Amygdala (tissue), 56 donors: ENCODE data around the gene UXS1.
"Not testable (repeated sequence)": the region's sequence is repeated elsewhere in the genome, so short reads cannot be mapped to it uniquely, and the experiment has no call there.

Source experiments
- DNase-seq, 56 donors: peaks; one replicate each; lab custom pipeline; 2025; lab: John Stamatoyannopoulos, UW

UXS1 gene

GRCh38 chr2:106137731-106138521 is 56.2 kb downstream of the UXS1 start:
- no peak for DNase-seq

GRCh38 chr2:106131192-106131591 is 62.9 kb downstream of the UXS1 start:
- not testable (repeated sequence) for DNase-seq

DNA sequence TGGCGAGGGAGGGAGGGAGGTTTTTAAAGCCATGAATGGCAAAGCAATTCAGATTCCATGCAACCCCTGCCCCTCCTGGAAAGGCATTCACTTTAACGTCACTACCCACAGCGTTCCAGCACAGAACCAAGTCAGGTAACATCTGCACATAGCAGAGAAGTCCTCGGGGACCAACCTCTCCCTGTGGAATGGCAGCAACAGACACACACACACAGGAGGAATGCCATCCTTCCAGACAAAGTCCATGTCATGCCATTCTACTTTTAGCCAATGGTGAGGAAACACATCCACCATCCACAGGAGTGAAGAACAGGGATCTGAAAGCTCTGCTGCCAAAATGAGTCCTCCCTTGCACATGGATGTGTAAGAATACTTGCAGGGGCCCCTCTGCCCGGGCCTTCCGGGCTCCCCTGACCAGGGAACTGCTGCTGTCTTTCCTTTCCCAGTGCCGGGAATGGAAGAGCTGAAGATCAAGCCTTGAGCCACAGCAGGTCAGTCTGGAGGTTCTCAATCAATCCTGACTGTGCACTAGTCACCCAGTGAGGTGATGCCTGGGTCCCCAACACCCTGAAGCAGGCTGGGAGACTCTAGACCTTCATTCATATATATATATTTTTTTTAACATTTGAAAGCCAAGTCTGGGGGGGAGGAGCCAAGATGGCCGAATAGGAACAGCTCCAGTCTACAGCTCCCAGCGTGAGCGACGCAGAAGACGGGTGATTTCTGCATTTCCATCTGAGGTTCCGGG is 63.7 kb downstream of the UXS1 start:
- DNase-seq, result no peak

GRCh38 chr2:106129592-106129991 is 64.5 kb downstream of the UXS1 start:
- DNase-seq, result no peak

DNA sequence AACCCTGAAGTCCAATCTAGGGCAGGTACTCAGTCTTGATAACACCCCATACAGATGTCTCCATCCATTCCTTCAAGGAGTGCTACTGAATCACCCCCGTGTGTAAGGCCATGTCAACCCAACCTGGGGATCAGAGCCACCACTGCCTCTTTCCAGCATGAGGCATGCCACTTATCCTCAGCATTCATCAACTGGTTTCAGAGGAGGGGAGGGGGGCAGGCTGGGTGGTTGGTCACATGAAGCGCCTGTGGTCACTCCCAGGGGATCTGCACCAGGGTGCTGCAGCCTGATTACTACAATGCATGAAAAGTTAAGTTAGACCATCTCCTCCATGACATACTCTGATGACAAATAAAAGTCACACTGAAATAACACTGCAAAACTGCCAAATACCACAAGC is 65.0 kb downstream of the UXS1 start:
- DNase-seq, result no peak

- DNase-seq, result no peak
Observed at GRCh38 chr2:106127776-106128268, 66.3 kb downstream of the UXS1 start.

- DNase-seq, result no peak
Observed at GRCh38 chr2:106127282-106127771, 66.8 kb downstream of the UXS1 start.

DNA sequence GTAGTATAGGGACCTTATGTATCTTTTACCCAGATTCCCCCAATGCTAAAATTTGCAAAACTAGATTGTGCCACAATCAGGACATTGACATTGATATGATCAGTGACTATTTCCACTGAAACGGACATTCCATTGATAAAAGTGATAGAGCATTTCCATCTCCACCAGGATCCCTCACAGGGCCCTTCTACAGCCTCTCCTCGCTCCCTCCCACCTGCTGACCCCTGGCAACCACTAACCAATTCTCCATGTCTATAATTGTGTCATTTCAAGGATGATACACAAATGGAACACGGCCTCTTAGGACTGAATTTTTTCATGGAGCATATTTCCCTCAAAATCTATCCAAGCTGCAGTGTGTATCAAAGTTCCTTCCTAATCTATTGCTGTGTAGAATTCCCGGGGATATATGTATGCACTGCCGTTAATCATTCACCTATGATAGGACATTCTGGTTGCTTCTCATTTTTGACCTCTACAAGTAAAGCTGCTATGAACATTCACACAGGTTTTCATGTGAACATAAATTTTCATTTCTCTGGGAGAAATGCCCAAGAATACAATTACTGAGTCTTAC is 67.3 kb downstream of the UXS1 start:
- DNase-seq, result no peak

- DNase-seq, result no peak
Observed at GRCh38 chr2:106126295-106126694, 67.8 kb downstream of the UXS1 start.

DNA sequence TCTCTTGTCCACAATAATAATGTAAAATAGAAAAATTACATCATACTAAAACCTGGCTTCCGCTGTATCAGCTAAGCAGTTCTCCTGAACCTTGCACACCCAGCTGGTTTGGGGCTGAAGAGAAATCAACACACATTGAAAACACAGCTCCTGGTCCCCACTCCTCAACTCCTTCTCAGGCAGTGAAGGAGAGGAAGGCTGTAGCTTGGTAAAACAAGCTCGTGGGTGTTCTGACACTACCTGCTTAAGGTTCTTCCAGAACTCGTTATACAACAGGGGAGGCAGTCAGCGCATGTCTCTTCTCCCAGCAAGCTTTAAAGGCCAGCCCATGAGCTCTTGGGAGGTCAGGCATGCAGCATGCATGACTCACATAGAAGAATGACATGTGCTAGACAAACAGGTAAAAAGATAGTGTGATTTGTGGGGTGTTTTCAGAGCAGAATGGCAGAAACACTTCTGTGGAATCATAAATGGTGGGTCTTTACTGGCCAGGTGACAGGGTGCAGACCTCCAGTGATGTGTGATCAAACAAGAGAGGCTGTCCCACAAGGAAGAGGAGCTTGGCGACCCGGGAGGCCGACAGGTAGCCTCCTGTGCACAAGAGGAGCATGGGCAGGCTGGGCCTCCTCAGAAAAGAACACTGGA is 69.1 kb downstream of the UXS1 start:
- DNase-seq, result no peak

GRCh38 chr2:106124106-106124756 is 69.9 kb downstream of the UXS1 start:
- DNase-seq, result no peak

- no peak for DNase-seq
Observed at GRCh38 chr2:106122157-106122556, 71.9 kb downstream of the UXS1 start.

DNA sequence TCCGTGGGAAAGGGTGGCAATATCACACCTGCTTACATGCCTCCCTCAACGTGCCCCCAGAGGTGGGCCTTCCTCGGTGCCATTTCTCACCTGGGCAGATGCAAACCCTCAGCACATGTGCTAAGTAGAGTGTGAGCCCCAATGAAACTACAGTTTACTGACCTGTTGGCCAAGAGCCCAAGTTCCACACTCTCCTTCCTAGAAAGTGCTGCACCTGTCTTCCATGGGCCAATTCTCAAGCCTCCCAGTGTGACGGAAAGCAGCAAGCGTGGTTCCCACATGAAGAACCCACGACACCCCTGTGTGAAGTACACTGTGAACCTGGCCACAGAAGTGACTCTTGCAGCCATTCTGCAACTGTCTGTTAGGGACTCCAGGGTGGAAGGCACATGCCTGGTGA is 73.7 kb downstream of the UXS1 start:
- DNase-seq, result no peak

- no peak for DNase-seq
Observed at GRCh38 chr2:106119074-106119473, 75.0 kb downstream of the UXS1 start.

DNA sequence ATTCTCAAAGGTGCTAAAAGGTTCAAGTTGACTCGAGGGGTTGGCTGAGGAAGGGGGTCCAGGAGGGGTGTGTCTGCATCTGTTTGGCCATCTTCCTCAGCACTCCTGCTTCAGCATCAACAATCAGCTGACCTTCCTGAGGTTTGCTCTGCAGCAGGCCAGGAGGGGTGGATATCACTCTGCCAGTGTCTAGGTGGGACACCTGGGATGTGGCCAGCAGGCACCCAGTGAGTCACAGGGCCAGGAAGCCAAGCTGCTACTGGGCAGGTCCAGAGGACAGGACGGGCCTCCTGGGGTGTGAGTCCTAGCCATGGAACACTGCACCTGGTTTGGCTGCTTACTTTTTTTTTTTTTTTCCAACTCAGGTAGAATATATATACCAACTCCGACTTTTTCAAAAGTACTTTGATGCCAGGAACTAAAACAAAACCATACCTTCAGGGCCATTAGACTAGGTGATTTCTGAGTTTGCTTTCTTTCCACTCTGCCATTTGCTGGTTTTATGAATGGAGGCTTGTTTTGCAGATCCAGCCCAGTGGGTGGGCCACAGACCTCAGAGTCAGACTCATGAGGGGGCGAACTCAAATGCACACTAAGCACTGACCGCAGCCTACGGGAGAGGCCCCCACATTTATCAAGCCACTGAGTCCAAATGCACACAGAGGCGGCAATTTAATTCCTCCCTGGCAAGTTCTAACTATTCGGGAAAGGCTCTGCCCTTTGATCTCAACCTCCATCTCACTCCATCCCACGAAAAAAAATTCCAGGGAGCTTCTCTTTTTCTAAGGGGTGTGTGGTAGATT is 76.0 kb downstream of the UXS1 start:
- no peak for DNase-seq

DNA sequence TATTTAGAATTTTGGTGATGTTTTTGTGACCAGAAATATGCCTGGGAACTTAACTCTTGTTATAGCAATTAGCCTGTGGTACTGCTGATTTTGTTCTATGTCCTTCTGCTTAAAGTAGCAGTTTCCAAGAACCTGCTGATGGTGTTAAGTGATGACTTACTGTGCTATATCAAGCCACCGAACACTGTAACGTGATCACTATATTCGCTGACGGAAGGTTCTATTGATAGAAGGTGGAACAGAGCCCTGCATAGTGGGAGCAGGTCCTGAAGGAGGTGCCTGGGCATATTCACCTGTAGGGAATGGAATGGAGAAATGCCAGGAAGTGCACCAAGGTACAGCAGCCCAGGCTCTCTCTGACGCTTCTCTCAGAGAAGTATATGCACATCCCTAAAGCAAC is 76.8 kb downstream of the UXS1 start:
- DNase-seq, result no peak

DNA sequence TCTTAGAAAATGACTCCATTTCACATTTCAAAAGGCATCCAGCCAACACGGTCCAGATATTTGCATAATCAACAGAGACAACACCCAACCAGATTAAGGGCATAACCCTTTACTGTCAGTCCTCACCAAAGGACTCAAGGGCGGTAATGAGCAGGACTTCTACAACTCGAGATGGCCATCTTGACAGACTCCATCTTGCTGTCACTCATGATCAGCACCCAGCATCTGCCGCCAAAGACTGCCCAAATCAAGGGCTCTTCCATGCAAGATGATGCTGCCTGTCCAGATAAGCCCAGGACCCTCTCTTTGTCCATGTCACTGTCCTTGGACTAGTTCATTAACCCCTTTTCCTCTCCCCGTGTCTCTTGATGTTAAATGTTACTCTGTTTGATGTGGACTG is 77.9 kb downstream of the UXS1 start:
- DNase-seq, result no peak

DNA sequence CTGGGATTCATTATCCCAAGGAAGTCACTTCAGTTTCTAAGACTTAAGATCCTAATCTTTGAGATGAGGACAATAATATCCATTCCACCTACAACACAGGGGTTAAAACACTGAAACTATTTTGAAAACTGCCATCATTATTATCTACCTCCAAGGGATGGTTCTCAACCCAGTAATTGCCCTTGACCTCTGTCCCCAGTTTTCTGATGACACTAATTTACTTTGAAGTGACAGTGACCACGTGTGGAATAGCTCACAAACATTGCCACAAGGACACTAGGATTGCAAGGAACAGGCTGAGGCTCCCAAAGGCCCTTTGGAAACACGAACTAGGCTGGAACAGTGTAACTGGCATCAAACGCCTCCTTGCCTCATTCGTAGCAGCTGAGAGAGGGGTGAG is 78.4 kb downstream of the UXS1 start:
- DNase-seq, result no peak

- no peak for DNase-seq
Observed at GRCh38 chr2:106115250-106115649, 78.9 kb downstream of the UXS1 start.

DNA sequence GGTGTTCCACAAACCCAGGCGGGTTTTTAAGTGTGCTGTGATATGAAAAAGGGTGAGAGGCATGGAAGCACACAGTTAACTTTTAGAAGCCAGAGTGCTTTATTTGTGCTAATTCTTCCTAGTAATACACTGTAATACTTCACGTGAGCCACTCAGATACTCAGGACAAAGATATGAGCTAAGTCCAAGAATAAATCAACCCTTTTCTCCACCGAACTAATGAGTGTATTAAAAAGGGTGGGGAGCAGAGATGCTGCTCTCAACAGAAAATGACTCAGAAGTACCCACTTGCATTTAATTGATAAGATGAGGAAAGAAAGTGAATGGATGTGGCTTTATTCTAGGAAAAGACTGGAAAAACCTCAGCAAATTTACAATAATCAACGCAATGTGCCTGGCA is 79.9 kb downstream of the UXS1 start:
- DNase-seq, result no peak
